ENCODE measurements around the gene FSTL5.
"Not testable (repeated sequence)": the region's sequence is repeated elsewhere in the genome, so short reads cannot be mapped to it uniquely, and the experiment has no call there.

The FSTL5 gene

DNA sequence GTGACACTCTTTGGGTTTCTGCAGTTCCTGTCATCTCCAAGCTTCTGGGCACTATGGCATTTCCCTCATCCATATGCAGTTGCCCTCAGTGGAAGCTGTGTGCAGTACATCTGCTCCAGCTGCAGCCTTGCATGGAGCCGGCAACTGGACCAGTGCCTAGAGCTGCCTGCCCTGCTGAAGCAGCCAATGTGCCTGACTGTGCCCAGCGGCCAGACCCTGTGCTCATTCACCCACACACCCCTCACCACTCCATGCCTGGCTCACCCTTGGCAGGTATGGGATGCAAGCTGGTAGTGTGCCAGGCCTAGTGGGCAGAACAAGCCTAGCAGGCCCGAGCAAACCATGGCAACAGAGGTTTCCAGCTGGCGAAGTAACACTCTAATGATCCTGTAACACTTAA lies 370.8 kb downstream of the FSTL5 start:
- H3K4me3 ChIP-seq (ENCODE audit: low read depth, low read length) = no peak overlapping the region
- ChIA-PET POLR2A (no interaction called here), CTCF (no interaction called here)
- TF ChIP-seq, protein P1, sequence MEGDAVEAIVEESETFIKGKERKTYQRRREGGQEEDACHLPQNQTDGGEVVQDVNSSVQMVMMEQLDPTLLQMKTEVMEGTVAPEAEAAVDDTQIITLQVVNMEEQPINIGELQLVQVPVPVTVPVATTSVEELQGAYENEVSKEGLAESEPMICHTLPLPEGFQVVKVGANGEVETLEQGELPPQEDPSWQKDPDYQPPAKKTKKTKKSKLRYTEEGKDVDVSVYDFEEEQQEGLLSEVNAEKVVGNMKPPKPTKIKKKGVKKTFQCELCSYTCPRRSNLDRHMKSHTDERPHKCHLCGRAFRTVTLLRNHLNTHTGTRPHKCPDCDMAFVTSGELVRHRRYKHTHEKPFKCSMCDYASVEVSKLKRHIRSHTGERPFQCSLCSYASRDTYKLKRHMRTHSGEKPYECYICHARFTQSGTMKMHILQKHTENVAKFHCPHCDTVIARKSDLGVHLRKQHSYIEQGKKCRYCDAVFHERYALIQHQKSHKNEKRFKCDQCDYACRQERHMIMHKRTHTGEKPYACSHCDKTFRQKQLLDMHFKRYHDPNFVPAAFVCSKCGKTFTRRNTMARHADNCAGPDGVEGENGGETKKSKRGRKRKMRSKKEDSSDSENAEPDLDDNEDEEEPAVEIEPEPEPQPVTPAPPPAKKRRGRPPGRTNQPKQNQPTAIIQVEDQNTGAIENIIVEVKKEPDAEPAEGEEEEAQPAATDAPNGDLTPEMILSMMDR (IDR thresholded peaks at IDR 0.05; ENCODE audit: insufficient read depth, low read length, missing control alignments) = no peak
- no peak for DNase-seq (ENCODE audit: low read depth, low spot score)

DNA sequence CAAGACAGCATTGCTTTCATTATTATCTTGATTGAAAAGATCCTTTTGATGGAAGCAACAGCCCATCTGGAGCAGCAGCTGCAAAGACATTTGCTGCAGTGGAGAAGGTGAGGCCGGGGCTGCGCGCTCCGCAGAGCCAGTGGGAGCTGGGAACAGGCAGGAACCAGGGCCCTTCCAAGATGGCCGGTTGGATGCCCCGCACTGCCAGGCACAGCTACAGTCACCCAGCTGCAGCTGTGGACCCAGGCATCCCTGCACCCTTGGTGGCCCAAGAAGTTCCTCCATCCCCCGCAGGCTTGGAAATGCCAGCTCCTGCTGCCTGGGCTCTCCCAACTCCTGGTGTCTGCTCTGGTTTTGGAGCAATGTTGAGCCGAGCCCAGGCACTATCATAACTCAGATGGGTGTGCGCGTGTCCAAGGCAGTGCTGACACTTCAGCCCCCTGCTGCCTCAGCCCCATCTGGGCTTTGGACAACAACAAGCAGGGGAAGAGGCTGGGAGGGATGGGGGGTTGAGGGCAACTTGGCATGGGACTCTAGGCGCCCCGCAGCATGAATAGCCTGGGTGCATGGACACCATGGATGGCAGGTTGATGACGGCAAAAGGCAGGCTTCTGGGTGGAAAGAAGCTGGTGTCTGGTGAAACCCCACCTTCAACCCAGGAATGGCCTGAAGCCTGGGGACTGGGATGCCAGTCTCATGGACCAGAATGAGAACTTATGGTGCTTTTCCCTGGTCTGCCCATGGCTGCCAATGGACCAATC lies 371.8 kb downstream of the FSTL5 start:
- TF ChIP-seq, protein P1 (IDR thresholded peaks at IDR 0.05; ENCODE audit: insufficient read depth, low read length, missing control alignments) = no peak
- DNase-seq (ENCODE audit: low read depth, low spot score) = no peak
- ChIA-PET CTCF (no interaction called here), POLR2A (no interaction called here)
- no peak overlapping the region for H3K4me3 ChIP-seq (ENCODE audit: low read depth, low read length)

DNA sequence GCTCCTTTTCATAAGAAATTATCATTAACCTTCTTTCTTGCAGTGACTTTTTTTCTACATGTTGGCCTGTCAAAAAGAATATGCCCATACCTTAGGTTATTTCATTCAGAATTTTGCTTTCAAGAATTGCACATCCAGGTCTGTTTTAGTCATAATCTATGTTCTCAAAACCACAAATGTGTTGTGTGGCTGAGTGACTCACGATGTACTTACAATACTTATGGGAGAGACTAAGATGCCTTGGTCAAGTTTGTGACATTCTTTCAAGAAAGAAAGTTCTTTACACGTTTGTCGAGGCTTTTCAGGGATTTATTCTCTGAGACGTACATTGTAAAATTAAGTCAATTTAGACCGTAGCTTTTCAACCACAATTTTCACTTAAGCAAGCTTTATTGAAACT lies 396.7 kb downstream of the FSTL5 start:
- CTCF ChIA-PET = no interaction called here
- DNase-seq (ENCODE audit: low read depth, low spot score) = peak; percentile 4

DNA sequence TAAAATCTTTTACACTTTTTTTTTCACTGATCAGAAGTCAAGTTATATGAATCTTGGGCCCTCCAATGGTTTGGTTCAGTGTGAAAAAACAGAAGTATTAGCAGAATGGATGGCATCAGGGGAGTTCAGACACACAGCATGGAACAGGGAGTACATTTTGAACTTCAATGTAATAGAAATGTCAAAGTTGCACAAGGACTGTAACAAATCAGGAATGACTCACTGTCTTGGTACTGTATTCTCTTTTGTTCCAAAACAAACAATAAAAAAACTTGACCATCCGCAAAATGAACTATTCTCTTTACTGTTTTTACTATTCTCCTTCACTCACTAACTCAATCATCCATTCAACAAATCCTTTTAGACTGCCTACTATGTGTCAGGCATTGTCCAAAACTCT lies 401.0 kb downstream of the FSTL5 start:
- POLR2A ChIA-PET = no interaction called here
- DNase-seq (ENCODE audit: low read depth, low spot score) = no peak

More for the DNA sequence above, 396.7 kb downstream of the FSTL5 start:
- TF ChIP-seq, protein P1 (IDR thresholded peaks at IDR 0.05; ENCODE audit: insufficient read depth, low read length, missing control alignments) = no peak
- H3K4me3 ChIP-seq (ENCODE audit: low read depth, low read length) = no peak overlapping the region
- POLR2A ChIA-PET = no interaction called here

DNA sequence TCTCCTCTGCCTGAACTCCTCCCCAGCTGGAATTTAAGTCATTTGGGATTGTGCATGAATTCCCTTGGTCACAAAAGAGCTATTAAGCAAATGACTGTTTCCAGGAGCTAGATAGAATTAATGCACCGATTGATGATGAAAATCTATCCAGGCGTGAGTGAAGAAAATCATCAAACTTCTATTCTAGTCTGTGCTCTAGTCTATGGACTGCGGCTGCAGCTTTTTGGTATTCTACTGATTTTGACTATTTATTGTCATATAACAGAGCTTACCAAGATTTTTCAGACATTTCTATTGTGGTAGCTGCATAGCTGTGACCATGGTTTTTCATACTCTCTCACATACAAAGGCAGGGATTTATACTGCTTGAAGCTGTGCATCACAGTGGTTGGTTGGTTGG lies 403.8 kb downstream of the FSTL5 start:
- TF ChIP-seq, protein P1 (IDR thresholded peaks at IDR 0.05; ENCODE audit: insufficient read depth, low read length, missing control alignments) = no peak
- no peak overlapping the region for H3K4me3 ChIP-seq (ENCODE audit: low read depth, low read length)
- ChIA-PET CTCF (no interaction called here), POLR2A (no interaction called here)
- DNase-seq (ENCODE audit: low read depth, low spot score) = no peak

More for the DNA sequence above, 401.0 kb downstream of the FSTL5 start:
- no peak overlapping the region for H3K4me3 ChIP-seq (ENCODE audit: low read depth, low read length)
- TF ChIP-seq, protein P1 (IDR thresholded peaks at IDR 0.05; ENCODE audit: insufficient read depth, low read length, missing control alignments) = no peak
- CTCF ChIA-PET = no interaction called here

DNA sequence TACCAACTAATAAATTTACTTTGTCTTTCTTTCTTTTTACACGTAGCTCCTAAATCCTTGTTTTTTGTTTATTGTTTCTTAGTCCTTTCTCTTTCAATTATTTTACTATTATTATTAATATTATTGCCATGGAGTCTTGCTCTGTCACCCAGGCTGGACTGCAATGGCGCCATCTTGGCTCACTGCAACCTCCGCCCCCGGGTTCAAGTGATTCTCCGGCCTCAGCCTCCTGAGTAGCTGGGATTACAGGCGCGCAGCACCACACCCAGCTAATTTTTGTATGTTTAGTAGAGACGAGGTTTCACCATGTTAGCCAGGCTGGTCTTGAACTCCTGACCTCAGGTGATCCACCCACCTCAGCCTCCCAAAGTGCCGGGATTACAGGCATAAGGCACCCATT lies 405.4 kb downstream of the FSTL5 start:
- POLR2A ChIA-PET; DNase-seq (ENCODE audit: low read depth, low spot score); H3K4me3 ChIP-seq (ENCODE audit: low read depth, low read length): not testable (repeated sequence)
- CTCF ChIA-PET = interaction anchor here (0.7 kb wide), 1 partner anchor 717 kb away, joined by 3 read pairs; no protein-coding TSS in a partner anchor

DNA sequence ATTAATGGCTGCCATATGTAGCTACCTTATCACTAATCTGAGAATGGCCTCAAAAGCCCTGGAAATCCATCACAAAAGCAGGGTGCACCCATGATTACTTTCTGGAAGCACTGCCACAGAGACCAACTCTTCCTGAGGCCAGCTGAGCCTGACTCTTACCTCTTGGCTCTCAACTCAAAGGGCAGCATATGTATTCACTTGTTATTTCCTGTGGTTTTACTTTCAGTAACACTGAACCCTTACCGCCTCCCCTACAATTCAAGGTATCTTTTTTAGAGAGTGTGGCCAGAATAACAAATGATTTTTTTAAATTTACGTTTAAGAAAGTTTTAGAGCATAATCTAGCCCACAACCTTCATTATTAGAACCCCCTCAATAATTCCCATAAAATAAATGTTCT lies 434.9 kb downstream of the FSTL5 start:
- ChIA-PET CTCF (no interaction called here), POLR2A (no interaction called here)
- TF ChIP-seq, protein P1 (IDR thresholded peaks at IDR 0.05; ENCODE audit: insufficient read depth, low read length, missing control alignments) = no peak
- no peak overlapping the region for H3K4me3 ChIP-seq (ENCODE audit: low read depth, low read length)
- DNase-seq (ENCODE audit: low read depth, low spot score) = no peak

Data from AG04449 (cell line).